Gastroesophageal sphincter (tissue), 4 donors: ENCODE data around the gene SORBS1. TPM values are rescaled to one million over a fixed set of nuclear protein-coding genes. Genes with fewer than 3 reads are reported as not detected.

Source experiments
- ATAC-seq: fragments of 150-250 bp; one replicate; pipeline ENCODE4 v1.9.1; 2016; ENCODE audit warnings: mild to moderate bottlenecking, moderate library complexity
- H3K27ac ChIP-seq, 4 donors: fragments of 200-600 bp; sonication (generic) in 3 of 4; 1 replicate in 3 of 4; 2 replicates in 1 of 4; pipeline ENCODE4 v1.5.1; 2016 to 2019
- H3K27me3 ChIP-seq: fragments of 200-600 bp; sonication (generic); one replicate; pipeline ENCODE4 v1.5.1; 2019
- H3K36me3 ChIP-seq, 2 donors: fragments of 200-600 bp; sonication (generic); one replicate each; pipeline ENCODE4 v1.5.1; 2019; ENCODE audit warnings: control low read depth in 1 of 2
- H3K4me1 ChIP-seq, 3 donors: fragments of 200-600 bp; sonication (generic); 1 replicate in 2 of 3; 2 replicates in 1 of 3; pipeline ENCODE4 v1.5.1; 2016 to 2019; ENCODE audit warnings: control low read depth in 2 of 3
- H3K4me3 ChIP-seq, 2 donors: fragments of 200-600 bp; sonication (generic); one replicate each; pipeline ENCODE4 v1.5.1; 2019; ENCODE audit warnings: mild to moderate bottlenecking in 1 of 2, moderate library complexity in 1 of 2
- H3K9me3 ChIP-seq, 3 donors: fragments of 200-600 bp; sonication (generic); one replicate each; pipeline ENCODE4 v1.5.1; 2017 to 2019; ENCODE audit warnings: control low read depth in 2 of 3
- EP300 ChIP-seq: sonication (generic); formaldehyde crosslinking; IDR thresholded peaks from one replicate; pipeline ENCODE4 v1.6.1; 2017; ENCODE audit warnings: antibody characterized with exemption, mild to moderate bottlenecking
- POLR2A ChIP-seq, 2 donors: fragments of 450-650 bp; IDR thresholded peaks; one replicate each; pipeline ENCODE4 v1.6.1; 2017; ENCODE audit warnings: antibody characterized with exemption in 2 of 2, mild to moderate bottlenecking in 2 of 2, moderate library complexity in 1 of 2
- POLR2AphosphoS5 ChIP-seq: sonication (generic); formaldehyde crosslinking; IDR thresholded peaks from one replicate; pipeline ENCODE4 v1.6.1; 2017; ENCODE audit warnings: antibody characterized with exemption
- WGBS, 2 donors: methylation state at CpG; one replicate each; pipeline ENCODE4 v1.1.5; 2018; ENCODE audit warnings: low coverage in 1 of 2; 5-methylcytosine and 5-hydroxymethylcytosine counted together
- total RNA-seq, 4 donors: library from RNA; depleted of rRNA; stranded (reverse); fragments of >200 nt; gene quantifications; one replicate each; pipeline ENCODE4 v1.1.0, GENCODE V29; 2016
- TF ChIP-seq, protein P1 (sequence below), 4 experiments: fragments of 200-600 bp in 2 of 4; fragments of 450-650 bp in 2 of 4; sonication (generic) in 1 of 4; IDR thresholded peaks; one replicate each; pipeline ENCODE4 v1.5.1; 2017 to 2019; ENCODE audit warnings: antibody characterized with exemption in 4 of 4, mild to moderate bottlenecking in 2 of 4, moderate library complexity in 2 of 4

The SORBS1 gene
- total RNA-seq, 4 donors from 2014 or later: 1,866 to 2,220 (median 1,948) TPM

DNA sequence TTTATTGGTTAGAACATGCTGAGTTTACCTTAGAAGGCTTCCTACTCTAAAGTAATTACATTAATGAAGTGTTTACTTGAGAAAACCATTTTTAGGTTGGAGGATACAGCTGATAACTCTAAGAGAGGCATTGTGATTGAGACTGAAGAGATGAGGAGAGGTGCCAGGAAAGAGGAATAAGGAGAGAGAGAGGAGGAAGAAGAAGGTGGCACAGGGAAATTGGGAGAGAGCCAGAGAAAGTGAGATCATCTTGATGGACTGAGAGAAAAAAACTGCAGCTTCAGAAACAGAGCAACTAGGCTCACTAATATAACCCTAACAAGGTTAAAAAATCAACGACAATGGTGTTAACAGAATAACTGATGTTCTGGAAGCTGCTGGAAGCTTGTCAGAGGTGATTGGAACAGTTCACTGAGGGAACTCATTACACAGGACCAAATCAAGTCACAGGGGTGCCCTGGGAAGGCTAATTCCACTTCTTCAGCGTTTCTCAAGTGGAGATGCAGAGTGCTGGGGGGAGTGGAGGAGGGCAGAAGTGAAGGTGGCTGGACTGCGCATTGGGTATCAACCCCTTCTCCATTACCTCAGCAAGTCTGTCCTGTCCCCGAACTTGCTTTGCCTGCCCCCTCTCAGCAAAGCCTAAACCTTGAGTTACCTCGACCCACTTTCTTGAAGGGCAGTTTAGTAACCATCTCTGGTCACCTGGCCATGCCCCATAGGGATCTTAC, 6.9 kb upstream of the SORBS1 start:
- Histone ChIP-seq H3K36me3 (no peaks in the 10 kb centered on the region), H3K9me3 (no peaks in the 10 kb centered on the region), H3K4me1 (peaks cover 0 to 41% (median 0%) of the 10 kb centered on the region in 3 donors), H3K4me3 (no peak overlapping the region), H3K27ac (peak overlapping the region in 3 of 4 donors; percentile 67 to 78 (median 72)), H3K27me3 (no peaks in the 10 kb centered on the region)
- ATAC-seq: no peak
- 66 to 74% methylated on average over 3 to 5 of the region's 5 CpGs for WGBS, 2 donors
- TF ChIP-seq POLR2AphosphoS5 (no peak), EP300 (no peak), POLR2A (IDR thresholded peaks at IDR 0.05) (no peak)
- TF ChIP-seq, protein P1, sequence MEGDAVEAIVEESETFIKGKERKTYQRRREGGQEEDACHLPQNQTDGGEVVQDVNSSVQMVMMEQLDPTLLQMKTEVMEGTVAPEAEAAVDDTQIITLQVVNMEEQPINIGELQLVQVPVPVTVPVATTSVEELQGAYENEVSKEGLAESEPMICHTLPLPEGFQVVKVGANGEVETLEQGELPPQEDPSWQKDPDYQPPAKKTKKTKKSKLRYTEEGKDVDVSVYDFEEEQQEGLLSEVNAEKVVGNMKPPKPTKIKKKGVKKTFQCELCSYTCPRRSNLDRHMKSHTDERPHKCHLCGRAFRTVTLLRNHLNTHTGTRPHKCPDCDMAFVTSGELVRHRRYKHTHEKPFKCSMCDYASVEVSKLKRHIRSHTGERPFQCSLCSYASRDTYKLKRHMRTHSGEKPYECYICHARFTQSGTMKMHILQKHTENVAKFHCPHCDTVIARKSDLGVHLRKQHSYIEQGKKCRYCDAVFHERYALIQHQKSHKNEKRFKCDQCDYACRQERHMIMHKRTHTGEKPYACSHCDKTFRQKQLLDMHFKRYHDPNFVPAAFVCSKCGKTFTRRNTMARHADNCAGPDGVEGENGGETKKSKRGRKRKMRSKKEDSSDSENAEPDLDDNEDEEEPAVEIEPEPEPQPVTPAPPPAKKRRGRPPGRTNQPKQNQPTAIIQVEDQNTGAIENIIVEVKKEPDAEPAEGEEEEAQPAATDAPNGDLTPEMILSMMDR (IDR thresholded peaks at IDR 0.05): no peak

DNA sequence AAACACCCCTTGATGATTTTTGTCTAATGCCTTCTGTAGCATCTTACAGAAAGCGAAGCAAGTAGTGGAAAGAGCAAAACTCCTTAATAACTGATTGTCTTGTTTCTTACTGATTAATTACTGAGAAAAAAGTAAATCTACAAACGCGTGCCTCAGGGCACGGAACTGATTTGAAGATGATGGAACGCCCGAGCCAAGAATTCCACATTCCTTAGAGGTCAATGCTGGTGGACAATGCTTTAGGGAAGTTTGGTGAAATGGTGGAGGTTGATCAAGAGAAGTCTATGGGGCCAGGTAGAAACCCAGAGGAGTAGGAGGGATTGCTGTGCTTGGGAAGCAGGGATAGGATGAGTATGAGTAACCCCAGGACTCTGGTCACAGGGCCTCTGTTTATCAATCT, 5.0 kb upstream of the SORBS1 start:
- 41 to 78% methylated on average over 4 to 6 of the region's 6 CpGs for WGBS, 2 donors
- H3K4me1 ChIP-seq: peaks cover 0 to 54% (median 0%) of the 10 kb centered on the region in 3 donors
- no peaks in the 10 kb centered on the region for H3K36me3 ChIP-seq
- ATAC-seq: no peak
- H3K27ac ChIP-seq: peak overlapping the region; percentile 4 to 81 (median 75)
- TF ChIP-seq POLR2A (IDR thresholded peaks at IDR 0.05) (no peak), POLR2AphosphoS5 (no peak), EP300 (no peak)
- TF ChIP-seq, protein P1 (IDR thresholded peaks at IDR 0.05): no peak
- H3K9me3 ChIP-seq: no peaks in the 10 kb centered on the region
- H3K4me3 ChIP-seq: no peak overlapping the region
- H3K27me3 ChIP-seq: no peaks in the 10 kb centered on the region

DNA sequence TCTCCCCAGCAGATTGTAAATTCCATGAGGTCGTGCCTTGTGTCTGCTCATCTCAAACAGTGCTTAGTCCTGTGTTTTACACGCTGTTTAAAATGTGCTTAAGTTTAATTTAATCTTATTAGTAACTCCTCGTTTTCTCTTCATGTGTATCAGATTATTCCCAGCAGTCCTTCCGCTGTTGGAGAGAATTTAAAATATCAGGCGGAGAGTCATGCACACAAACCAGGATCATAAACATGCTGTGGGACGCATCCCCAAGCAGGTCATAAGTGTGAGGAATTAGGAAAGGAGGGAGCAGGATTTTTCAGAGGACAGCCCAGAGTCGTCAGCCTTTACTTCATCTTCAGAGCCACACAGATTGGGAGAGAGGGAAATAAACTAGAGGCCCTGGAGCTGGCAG, 4.2 kb upstream of the SORBS1 start:
- Histone ChIP-seq H3K27ac (peak overlapping the region; percentile 4 to 81 (median 75)), H3K4me1 (peaks cover 0 to 54% (median 0%) of the 10 kb centered on the region in 3 donors)

DNA sequence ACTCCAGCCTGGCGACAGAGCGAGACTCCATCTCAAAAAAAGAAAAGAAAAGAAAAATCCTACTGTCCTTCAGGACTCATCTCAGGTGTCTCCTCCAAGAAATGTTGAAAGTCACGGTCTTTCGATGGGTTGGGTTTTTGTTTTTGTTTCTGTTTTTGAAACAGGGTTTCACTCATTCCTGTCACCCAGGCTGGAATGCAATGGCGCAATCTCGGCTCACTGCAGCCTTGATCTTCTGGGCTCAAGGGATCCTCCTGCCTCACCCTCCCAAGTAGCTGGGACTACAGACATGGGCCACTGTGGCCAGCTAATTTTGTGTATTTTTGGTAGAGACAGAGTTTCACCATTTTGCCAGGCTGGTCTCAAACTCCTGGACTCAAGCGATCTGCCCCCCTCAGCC, 3.1 kb upstream of the SORBS1 start:
- WGBS, 2 donors: 89 to 96% methylated on average over 5 to 7 of the region's 7 CpGs
- Histone ChIP-seq H3K27ac (peak overlapping the region; percentile 4 to 81 (median 75)), H3K36me3 (no peaks in the 10 kb centered on the region), H3K4me1 (peaks cover 0 to 58% (median 0%) of the 10 kb centered on the region in 3 donors), H3K9me3 (no peaks in the 10 kb centered on the region), H3K4me3 (no peak overlapping the region), H3K27me3 (no peaks in the 10 kb centered on the region)
- no peak for TF ChIP-seq POLR2AphosphoS5
- ATAC-seq: no peak

More for the DNA sequence above, 4.2 kb upstream of the SORBS1 start:
- 33 to 52% methylated on average over 5 to 6 of the region's 7 CpGs for WGBS, 2 donors
- no peaks in the 10 kb centered on the region for H3K9me3 ChIP-seq
- no peak for ATAC-seq
- TF ChIP-seq, protein P1 (IDR thresholded peaks at IDR 0.05): no peak
- no peak for TF ChIP-seq POLR2AphosphoS5
- TF ChIP-seq POLR2A (IDR thresholded peaks at IDR 0.05): no peak
- no peak for TF ChIP-seq EP300
- no peak overlapping the region for H3K4me3 ChIP-seq
- H3K36me3 ChIP-seq: no peaks in the 10 kb centered on the region
- no peaks in the 10 kb centered on the region for H3K27me3 ChIP-seq

DNA sequence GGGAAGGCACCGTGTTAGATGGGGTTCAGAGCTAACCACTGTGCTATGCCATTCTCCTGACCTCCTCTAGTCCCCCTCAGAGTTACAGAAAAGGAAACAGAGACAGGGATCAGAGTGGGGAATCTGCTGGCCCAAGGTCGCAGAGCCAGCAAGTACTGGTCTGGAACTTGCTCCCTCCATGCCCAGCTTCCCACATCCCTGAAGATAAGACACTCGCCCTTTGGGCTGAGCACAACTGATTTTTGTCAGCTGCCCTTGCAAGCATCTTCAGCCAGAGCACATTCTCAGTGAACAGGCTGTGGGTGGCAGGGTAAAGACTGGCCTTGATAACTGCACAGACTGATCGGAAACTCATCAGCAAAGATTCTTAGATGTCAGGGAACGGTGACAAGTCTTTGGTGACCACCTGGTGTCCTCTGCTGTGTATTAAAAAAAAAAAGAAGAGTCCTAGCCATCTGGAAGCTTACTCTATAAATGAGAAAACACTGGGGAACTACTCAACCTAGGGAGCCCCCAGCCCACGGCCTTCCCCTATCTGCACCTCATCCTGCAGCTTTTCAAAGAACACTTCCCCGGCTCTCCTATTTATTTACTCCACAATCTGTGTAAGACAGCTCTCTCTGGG, 1.3 kb upstream of the SORBS1 start:
- Histone ChIP-seq H3K27me3 (no peaks in the 10 kb centered on the region), H3K9me3 (no peaks in the 10 kb centered on the region), H3K36me3 (no peaks in the 10 kb centered on the region), H3K27ac (peak overlapping the region in 3 of 4 donors; percentile 51 to 97 (median 84)), H3K4me3 (no peak overlapping the region), H3K4me1 (peaks cover 0 to 45% (median 0%) of the 10 kb centered on the region in 3 donors)
- WGBS, 2 donors: 29 to 64% methylated on average over 1 to 4 of the region's 7 CpGs
- TF ChIP-seq EP300 (no peak), POLR2AphosphoS5 (no peak), POLR2A (IDR thresholded peaks at IDR 0.05) (no peak)
- TF ChIP-seq, protein P1 (IDR thresholded peaks at IDR 0.05): no peak
- no peak for ATAC-seq
